ENCODE measurements around the gene GPATCH1. TPM values are rescaled to one million over a fixed set of nuclear protein-coding genes. Genes with fewer than 3 reads are reported as not detected.
"Not testable (repeated sequence)": the region's sequence is repeated elsewhere in the genome, so short reads cannot be mapped to it uniquely, and the experiment has no call there.

GPATCH1 gene, protein sequence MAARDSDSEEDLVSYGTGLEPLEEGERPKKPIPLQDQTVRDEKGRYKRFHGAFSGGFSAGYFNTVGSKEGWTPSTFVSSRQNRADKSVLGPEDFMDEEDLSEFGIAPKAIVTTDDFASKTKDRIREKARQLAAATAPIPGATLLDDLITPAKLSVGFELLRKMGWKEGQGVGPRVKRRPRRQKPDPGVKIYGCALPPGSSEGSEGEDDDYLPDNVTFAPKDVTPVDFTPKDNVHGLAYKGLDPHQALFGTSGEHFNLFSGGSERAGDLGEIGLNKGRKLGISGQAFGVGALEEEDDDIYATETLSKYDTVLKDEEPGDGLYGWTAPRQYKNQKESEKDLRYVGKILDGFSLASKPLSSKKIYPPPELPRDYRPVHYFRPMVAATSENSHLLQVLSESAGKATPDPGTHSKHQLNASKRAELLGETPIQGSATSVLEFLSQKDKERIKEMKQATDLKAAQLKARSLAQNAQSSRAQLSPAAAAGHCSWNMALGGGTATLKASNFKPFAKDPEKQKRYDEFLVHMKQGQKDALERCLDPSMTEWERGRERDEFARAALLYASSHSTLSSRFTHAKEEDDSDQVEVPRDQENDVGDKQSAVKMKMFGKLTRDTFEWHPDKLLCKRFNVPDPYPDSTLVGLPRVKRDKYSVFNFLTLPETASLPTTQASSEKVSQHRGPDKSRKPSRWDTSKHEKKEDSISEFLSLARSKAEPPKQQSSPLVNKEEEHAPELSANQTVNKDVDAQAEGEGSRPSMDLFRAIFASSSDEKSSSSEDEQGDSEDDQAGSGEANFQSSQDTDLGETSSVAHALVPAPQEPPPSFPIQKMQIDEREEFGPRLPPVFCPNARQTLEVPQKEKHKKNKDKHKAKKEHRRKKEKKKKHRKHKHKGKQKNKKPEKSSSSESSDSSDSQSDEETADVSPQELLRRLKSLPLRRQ
- 13.7 TPM for total RNA-seq (ENCODE audit: insufficient read depth, low replicate concordance)

DNA sequence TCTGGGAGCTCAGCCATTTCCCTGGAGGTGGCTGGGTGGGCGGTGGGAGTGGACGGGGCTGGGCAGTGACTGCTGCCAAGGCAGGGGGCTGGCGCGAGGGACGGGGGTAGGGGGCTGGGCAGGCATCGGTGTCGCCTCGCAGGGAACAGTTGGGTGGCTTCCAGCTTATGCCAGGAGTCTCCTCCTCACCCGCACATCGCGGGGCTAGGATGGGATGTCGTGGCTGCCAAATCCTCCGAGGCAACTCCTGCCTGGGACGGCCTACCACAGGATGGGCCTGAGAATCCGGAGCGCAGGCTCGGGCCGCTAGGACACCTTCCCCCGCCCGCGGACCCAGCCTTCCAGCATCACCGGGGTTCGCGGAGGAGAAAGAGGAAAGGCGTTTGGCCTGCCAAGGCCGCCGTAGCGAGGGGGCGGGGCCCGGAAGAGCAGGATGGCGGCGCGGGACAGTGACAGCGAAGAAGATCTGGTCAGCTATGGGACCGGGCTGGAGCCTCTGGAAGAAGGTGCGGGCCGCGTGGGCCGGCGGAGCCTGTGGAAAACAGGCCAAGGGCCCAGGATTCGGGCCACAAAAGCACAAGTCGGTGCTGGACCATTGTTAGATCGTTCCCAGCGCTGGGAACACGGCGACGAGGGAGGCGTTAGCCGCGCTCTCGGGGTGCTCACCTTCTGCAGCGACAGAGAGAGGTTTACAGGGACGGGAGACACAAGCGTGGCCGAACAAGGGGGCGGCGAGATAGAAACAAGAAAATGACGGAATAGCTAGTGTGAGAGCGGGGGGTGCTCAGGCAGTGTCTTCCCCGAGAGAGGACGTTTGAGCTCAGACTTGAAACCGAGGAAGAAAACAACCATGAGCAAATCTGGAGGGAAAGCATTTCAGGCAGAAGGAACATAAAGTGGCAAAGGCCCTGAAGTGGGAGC is at the start of gene GPATCH1:
GPATCH1 (plus strand) TSS at position 421 of the 921 bp plus-strand sequence; CDS start at position 434, 13 bp downstream.
- DNase-seq (ENCODE audit: low spot score): peak; percentile 89

DNA sequence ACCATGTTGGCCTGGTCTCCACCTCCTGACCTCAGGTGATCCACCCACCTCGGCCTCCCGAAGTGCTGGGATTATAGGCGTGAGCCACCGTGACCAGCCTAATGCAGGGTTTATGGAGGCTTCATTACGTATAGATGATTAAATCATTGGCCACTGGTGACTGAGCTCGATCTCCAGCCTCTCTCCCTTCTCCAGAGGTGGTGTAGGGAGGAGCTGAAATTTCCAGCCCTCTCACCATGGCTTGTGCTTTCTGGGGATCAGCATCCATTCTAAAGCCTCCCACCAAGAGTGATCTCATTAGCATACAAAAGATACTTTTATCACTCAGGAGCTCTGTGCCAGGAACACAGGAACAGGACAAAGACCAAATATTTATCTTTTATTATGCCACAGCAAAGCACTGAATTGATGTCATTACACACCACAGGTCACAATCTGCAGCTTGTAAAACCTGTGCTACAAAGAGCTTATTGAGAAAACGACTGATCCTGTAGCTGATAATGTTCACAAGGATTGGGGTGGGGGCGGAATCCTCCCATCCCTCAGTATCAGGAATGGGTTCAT is 48.7 kb upstream of the GPATCH1 start:
- DNase-seq (ENCODE audit: low spot score): no peak

- no peak for DNase-seq (ENCODE audit: low spot score)
Observed at GRCh38 chr19:33035461-33035860, 45.5 kb upstream of the GPATCH1 start.

- DNase-seq (ENCODE audit: low spot score): not testable (repeated sequence)
Observed at GRCh38 chr19:33036370-33037167, 44.4 kb upstream of the GPATCH1 start.

DNA sequence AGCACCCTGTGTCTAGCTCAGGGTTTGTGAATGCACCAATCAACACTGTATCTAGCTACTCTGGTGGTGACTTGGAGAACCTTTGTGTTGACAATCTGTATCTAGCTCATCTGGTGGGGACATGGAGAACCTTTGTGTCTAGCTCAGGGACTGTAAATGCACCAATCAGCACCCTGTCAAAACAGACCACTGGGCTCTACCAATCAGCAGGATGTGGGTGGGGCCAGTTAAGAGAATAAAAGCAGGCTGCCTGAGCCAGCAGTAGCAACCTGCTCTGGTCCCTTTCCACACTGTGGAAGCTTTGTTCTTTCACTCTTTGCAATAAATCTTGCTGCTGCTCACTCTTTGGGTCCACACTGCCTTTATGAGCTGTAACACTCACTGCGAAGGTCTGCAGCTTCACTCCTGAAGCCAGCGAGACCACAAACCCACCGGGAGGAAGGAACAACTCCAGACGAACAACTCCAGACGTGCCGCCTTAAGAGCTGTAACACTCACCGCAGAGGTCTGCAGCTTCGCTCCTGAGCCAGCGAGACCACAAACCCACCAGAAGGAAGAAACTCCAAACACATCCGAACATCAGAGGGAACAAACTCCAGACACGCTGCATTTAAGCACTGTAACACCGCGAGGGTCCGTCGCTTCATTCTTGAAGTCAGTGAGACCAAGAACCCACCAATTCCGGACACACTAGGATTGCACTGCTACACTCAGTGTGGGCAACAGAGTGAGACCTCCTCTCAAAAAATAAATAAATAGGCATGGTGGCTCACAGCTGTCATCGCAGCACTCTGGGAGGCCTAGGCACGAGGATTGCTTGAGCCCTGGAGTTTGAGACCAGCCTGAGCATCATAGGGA is 43.6 kb upstream of the GPATCH1 start:
- DNase-seq (ENCODE audit: low spot score): not testable (repeated sequence)

GRCh38 chr19:33039108-33039599 is 41.8 kb upstream of the GPATCH1 start:
- DNase-seq (ENCODE audit: low spot score): no peak

DNA sequence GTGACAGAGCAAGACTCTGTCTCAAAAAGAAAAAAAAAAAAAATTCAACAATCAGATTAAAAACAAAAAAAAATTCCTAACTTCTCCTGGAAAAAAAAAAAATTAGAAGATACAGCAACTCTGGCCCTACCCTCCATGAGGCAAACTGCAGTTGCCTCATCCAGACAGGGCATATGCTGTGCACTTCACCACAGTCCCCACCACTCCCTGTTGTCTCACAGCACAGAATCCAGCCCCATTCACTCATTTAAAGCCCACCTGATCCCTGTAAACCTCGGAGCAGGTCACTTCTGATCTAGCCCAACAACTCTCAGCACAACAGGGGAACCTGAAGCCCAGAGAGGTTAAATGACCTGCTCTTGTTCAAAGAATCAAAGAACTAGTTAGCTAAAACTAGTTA is 41.2 kb upstream of the GPATCH1 start:
- DNase-seq (ENCODE audit: low spot score): no peak

GRCh38 chr19:33040994-33041827 is 39.8 kb upstream of the GPATCH1 start:
- no peak for DNase-seq (ENCODE audit: low spot score)

DNA sequence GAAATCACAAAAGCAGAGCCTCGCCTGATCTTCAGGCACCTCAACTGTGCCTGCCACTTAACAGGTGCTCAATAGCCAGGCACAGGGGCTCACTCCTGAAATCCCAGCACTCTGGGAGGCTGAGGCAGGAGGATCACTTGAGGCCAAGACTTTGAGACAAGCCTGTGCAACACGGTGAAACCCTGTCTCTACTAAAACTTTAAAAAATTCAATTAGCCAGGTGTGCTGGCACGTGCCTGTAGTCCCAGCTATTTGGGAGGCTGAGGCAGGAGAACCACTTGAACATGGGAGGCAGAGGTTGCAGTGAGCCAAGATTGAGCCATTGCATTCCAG is 39.2 kb upstream of the GPATCH1 start:
- DNase-seq (ENCODE audit: low spot score): not testable (repeated sequence)

DNA sequence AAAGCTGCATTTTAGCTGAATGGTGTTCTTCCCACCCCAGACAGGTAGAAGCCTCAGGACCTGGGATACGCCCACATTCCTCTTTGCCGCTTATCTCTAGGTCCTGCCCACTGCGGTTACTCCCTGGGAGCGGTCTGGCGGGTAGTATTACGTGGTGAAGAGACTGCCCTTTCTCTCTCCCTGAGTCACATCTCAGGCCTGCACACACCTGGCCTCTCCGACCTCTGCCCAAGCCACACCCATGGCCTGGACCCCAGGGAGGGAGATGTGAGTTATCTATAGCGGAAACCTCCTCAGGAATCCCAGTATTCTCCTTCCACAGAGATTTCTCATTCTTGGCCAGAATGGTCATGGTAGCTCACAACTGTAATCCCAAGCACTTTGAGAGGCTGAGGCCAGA is 33.6 kb upstream of the GPATCH1 start:
- peak; percentile 67 for DNase-seq (ENCODE audit: low spot score)

- DNase-seq (ENCODE audit: low spot score): no peak
Observed at GRCh38 chr19:33048806-33049676, 31.9 kb upstream of the GPATCH1 start.

DNA sequence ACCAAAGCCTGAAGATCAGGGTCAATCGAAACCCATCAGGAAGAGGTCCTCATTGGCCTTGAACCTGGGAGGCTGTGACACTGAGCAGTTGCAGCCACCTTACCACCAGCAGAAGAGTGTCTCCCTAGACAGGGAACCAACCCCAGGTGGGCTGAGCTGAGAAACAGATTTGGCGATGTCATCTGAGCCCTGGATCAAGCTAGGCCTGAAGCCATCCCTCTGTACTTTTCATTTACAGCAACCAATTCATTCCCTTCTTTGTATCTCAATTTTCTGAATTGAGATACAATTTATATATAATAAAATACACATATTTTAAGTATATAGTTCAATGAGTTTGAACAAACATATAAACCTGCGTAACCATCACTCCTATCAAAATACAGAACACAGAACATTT is 30.9 kb upstream of the GPATCH1 start:
- DNase-seq (ENCODE audit: low spot score): no peak

- DNase-seq (ENCODE audit: low spot score): no peak
Observed at GRCh38 chr19:33052352-33052972, 28.5 kb upstream of the GPATCH1 start.

DNA sequence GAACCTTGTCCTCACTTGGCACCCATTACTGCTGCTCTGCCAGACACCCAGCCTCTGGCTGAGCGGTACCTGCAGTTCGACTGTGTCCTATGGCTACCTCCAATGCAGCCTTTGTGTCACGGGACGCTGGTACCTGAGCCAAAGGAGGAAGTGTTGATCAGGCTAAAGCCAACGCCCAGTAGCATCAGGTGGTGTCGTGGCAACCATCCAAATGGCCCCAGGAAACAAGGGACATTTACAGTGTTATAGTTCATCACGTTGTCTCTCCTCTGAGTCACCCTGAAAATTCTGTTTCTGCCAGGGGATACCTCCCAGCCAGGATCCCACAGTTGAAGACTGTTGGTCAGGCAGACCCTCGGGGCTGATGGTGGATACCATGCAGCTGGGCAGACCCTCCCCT is 26.4 kb upstream of the GPATCH1 start:
- DNase-seq (ENCODE audit: low spot score): no peak

GRCh38 chr19:33055718-33056117 is 25.3 kb upstream of the GPATCH1 start:
- DNase-seq (ENCODE audit: low spot score): no peak

GRCh38 chr19:33060586-33060985 is 20.4 kb upstream of the GPATCH1 start:
- DNase-seq (ENCODE audit: low spot score): no peak

DNA sequence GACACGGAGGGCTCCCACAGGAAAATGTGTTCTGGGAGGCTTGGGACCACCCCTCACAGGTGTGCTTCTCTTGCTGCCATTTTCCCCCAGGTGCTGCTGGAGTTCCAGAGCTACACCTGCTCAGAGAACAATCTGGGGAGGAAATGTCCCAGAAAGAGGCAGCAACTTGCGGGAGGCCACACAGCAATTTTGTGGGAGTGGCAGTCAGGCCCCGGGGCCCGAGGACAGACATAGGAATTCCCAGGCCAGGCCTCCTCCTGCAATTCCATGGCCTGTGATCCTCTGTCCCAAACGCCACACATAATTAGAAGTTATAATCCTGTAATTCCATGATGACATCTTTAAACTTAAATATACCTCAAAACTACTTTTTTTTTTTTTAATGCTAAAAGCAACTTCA is 18.1 kb upstream of the GPATCH1 start:
- DNase-seq (ENCODE audit: low spot score): no peak
